Sigmoid colon (tissue), 7 donors: ENCODE data around the gene CCDC171. TPM values are rescaled to one million over a fixed set of nuclear protein-coding genes. Genes with fewer than 3 reads are reported as not detected.

Experiments
- DNase-seq: peaks from one replicate; pipeline ENCODE4 v3.0.0-alpha.2; 2019
- H3K27ac ChIP-seq, 4 donors: fragments of 200-600 bp; sonication (generic); one replicate each; pipeline ENCODE4 v1.5.1; 2016 to 2019; ENCODE audit warnings: mild to moderate bottlenecking in 1 of 4
- H3K27me3 ChIP-seq, 3 donors: fragments of 200-600 bp; sonication (generic); one replicate each; pipeline ENCODE4 v1.5.1; 2019; ENCODE audit warnings: mild to moderate bottlenecking in 1 of 3
- H3K36me3 ChIP-seq, 4 donors: fragments of 200-600 bp; sonication (generic); one replicate each; pipeline ENCODE4 v1.5.1; 2016 to 2019
- H3K4me1 ChIP-seq, 4 donors: fragments of 200-600 bp; sonication (generic); one replicate each; pipeline ENCODE4 v1.5.1; 2017 to 2019
- H3K4me3 ChIP-seq, 4 donors: fragments of 200-600 bp; sonication (generic); one replicate each; pipeline ENCODE4 v1.5.1; 2017 to 2019; ENCODE audit warnings: mild to moderate bottlenecking in 2 of 4, moderate library complexity in 1 of 4
- H3K9me3 ChIP-seq, 4 donors: fragments of 200-600 bp in 3 of 4; sonication (generic) in 3 of 4; one replicate each; pipeline versions ENCODE4 v1.5.1 to v1.6.1; 2013 to 2019
- EP300 ChIP-seq, 4 donors: sonication (generic); formaldehyde crosslinking; IDR thresholded peaks; one replicate each; pipeline ENCODE4 v1.6.1; 2017; ENCODE audit warnings: antibody characterized with exemption in 4 of 4
- POLR2A ChIP-seq, 2 donors: fragments of 450-650 bp; IDR thresholded peaks; one replicate each; pipeline ENCODE4 v1.6.1; 2016; ENCODE audit warnings: antibody characterized with exemption in 2 of 2, mild to moderate bottlenecking in 2 of 2, moderate library complexity in 2 of 2
- POLR2AphosphoS5 ChIP-seq, 4 donors: sonication (generic); formaldehyde crosslinking; IDR thresholded peaks; one replicate each; pipeline ENCODE4 v1.6.1; 2017; ENCODE audit warnings: antibody characterized with exemption in 4 of 4
- WGBS, 2 donors: extraction: QIAGEN DNeasy Blood & Tissue Kit; methylation state at CpG; one replicate each; pipeline ENCODE4 v1.1.7; 2013; 5-methylcytosine and 5-hydroxymethylcytosine counted together
- intact Hi-C: fragments of 100-400 bp; cut with DNase I; formaldehyde crosslinking; loops from one replicate; pipeline ENCODE4 v1.15.1; 2023
- polyA plus RNA-seq, 3 donors: library from polyadenylated mRNA; stranded (reverse); fragments of 200-250 nt; gene quantifications; one replicate each; pipeline ENCODE4 v1.2.3, GENCODE V29; 2013
- total RNA-seq, 4 donors: library from RNA; depleted of rRNA; stranded (reverse); fragments of >200 nt; gene quantifications; one replicate each; pipeline ENCODE4 v1.1.0, GENCODE V29; 2016
- TF ChIP-seq, protein P1 (sequence below), 4 experiments: fragments of 450-650 bp in 3 of 4; fragments of 200-600 bp in 1 of 4; IDR thresholded peaks; one replicate each; pipeline ENCODE4 v1.5.1; 2016 to 2019; ENCODE audit warnings: antibody characterized with exemption in 4 of 4, mild to moderate bottlenecking in 3 of 4, moderate library complexity in 2 of 4
- donor health status: healthy with polysubstance abuse.
- donor health status: Bipolar disorder and iron deficiency.
- donor health status: healthy.

CCDC171 gene
- total and polyA plus RNA-seq, 7 donors, result 0.46 to 6.1 (median 2.9) TPM

- Histone ChIP-seq H3K27me3 (no peaks in the 10 kb centered on the region), H3K4me3 (no peak overlapping the region), H3K27ac (no peak overlapping the region), H3K36me3 (no peaks in the 10 kb centered on the region), H3K4me1 (no peaks in the 10 kb centered on the region), H3K9me3 (peaks cover 0 to 3% (median 0%) of the 10 kb centered on the region in 4 donors)
- DNase-seq, result no peak
- 96 to 99% methylated on average over 2 of the region's 2 CpGs for WGBS, 2 donors
- intact Hi-C loops, result no loop called here
- TF ChIP-seq, protein P1, sequence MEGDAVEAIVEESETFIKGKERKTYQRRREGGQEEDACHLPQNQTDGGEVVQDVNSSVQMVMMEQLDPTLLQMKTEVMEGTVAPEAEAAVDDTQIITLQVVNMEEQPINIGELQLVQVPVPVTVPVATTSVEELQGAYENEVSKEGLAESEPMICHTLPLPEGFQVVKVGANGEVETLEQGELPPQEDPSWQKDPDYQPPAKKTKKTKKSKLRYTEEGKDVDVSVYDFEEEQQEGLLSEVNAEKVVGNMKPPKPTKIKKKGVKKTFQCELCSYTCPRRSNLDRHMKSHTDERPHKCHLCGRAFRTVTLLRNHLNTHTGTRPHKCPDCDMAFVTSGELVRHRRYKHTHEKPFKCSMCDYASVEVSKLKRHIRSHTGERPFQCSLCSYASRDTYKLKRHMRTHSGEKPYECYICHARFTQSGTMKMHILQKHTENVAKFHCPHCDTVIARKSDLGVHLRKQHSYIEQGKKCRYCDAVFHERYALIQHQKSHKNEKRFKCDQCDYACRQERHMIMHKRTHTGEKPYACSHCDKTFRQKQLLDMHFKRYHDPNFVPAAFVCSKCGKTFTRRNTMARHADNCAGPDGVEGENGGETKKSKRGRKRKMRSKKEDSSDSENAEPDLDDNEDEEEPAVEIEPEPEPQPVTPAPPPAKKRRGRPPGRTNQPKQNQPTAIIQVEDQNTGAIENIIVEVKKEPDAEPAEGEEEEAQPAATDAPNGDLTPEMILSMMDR (IDR thresholded peaks at IDR 0.05), result no peak
- TF ChIP-seq EP300 (IDR thresholded peaks at IDR 0.05), result no peak
- no peak for TF ChIP-seq POLR2A (IDR thresholded peaks at IDR 0.05)
- TF ChIP-seq POLR2AphosphoS5 (IDR thresholded peaks at IDR 0.05), result no peak
Measured at GRCh38 chr9:15813076-15813475, 260.2 kb downstream of the CCDC171 start.

DNA sequence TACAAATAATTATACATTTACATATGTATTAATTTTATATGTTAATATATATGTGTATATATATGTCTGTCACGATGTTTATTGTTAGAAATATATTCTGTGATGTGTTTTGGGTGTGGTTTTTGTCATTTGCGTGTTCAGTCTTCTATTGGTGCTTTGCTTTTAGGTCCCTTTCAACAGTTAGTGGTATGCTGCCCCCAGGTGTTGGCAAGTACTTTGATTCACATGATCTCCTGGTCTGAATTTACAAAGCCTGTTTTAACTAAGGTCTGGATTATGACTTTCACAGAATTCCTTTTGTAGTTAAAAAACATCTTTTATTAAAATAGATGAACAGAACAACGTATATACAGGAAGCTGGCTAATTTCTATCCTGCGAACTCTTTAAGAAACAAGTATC, 271.5 kb downstream of the CCDC171 start:
- WGBS, 2 donors, result 90 to 92% methylated on average over 4 of the region's 4 CpGs
- TF ChIP-seq POLR2A (IDR thresholded peaks at IDR 0.05) (no peak), POLR2AphosphoS5 (IDR thresholded peaks at IDR 0.05) (no peak), EP300 (IDR thresholded peaks at IDR 0.05) (no peak)
- TF ChIP-seq, protein P1 (IDR thresholded peaks at IDR 0.05), result no peak
- no peaks in the 10 kb centered on the region for H3K27me3 ChIP-seq
- no peak for DNase-seq
- H3K4me3 ChIP-seq, result no peak overlapping the region
- H3K27ac ChIP-seq, result no peak overlapping the region
- H3K36me3 ChIP-seq, result no peaks in the 10 kb centered on the region
- no peaks in the 10 kb centered on the region for H3K4me1 ChIP-seq
- H3K9me3 ChIP-seq, result no peaks in the 10 kb centered on the region
- intact Hi-C loops, result no loop called here

- no peak overlapping the region for H3K27ac ChIP-seq
- no peaks in the 10 kb centered on the region for H3K36me3 ChIP-seq
- 94 to 98% methylated on average over 1 of the region's 1 CpG for WGBS, 2 donors
- no peak for DNase-seq
- H3K9me3 ChIP-seq, result no peaks in the 10 kb centered on the region
- H3K4me3 ChIP-seq, result no peak overlapping the region
- no peaks in the 10 kb centered on the region for H3K4me1 ChIP-seq
- TF ChIP-seq, protein P1 (IDR thresholded peaks at IDR 0.05), result no peak
- TF ChIP-seq POLR2AphosphoS5 (IDR thresholded peaks at IDR 0.05), result no peak
- TF ChIP-seq POLR2A (IDR thresholded peaks at IDR 0.05), result no peak
- no peak for TF ChIP-seq EP300 (IDR thresholded peaks at IDR 0.05)
- H3K27me3 ChIP-seq, result no peaks in the 10 kb centered on the region
- intact Hi-C loops, result loop anchor here (10.0 kb wide), 2 partner anchors 1283 to 1633 kb away; no protein-coding TSS in a partner anchor
Measured at GRCh38 chr9:15831384-15831783, 278.5 kb downstream of the CCDC171 start.

DNA sequence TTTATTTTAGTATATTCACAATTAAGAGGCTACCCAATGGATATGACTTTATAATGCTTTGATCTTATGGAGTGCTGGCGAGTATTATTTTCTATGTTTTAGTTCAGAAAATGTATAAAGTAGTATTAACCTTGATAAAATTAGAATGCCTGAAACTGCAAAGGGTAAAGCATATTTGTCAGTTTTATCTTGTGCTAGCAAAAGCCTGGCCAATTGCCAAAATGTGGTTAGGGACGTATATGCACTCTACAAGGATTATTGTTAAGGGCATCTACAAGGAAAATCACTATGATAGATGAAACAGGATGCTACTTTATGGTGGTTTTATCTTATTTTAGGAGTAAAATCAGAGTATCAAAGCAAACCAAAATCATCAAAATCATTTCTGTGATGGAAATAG, 281.7 kb downstream of the CCDC171 start:
- WGBS, 2 donors, result 52 to 54% methylated on average over 2 of the region's 2 CpGs

More for the DNA sequence above, 281.7 kb downstream of the CCDC171 start:
- no peak overlapping the region for H3K27ac ChIP-seq
- H3K27me3 ChIP-seq, result no peaks in the 10 kb centered on the region
- no peak for DNase-seq
- intact Hi-C loops, result loop anchor here (10.0 kb wide), 2 partner anchors 1280 to 1630 kb away; no protein-coding TSS in a partner anchor
- TF ChIP-seq POLR2AphosphoS5 (IDR thresholded peaks at IDR 0.05) (no peak), EP300 (IDR thresholded peaks at IDR 0.05) (no peak), POLR2A (IDR thresholded peaks at IDR 0.05) (no peak)
- TF ChIP-seq, protein P1 (IDR thresholded peaks at IDR 0.05), result no peak
- no peak overlapping the region for H3K4me3 ChIP-seq
- H3K9me3 ChIP-seq, result no peaks in the 10 kb centered on the region
- no peaks in the 10 kb centered on the region for H3K36me3 ChIP-seq
- no peaks in the 10 kb centered on the region for H3K4me1 ChIP-seq
